Activated CD4-positive, alpha-beta T cell treated with anti-CD3 and anti-CD28 coated beads, Interleukin-2, amount 50 U/mL, for 16 hours (primary cell): ENCODE measurements around the gene FBP1.
"Not testable (repeated sequence)": the region's sequence is repeated elsewhere in the genome, so short reads cannot be mapped to it uniquely, and the experiment has no call there.

Experiments used
- DNase-seq: peaks from one replicate; pipeline ENCODE4 v3.0.0-alpha.2; 2020

FBP1 gene

DNA sequence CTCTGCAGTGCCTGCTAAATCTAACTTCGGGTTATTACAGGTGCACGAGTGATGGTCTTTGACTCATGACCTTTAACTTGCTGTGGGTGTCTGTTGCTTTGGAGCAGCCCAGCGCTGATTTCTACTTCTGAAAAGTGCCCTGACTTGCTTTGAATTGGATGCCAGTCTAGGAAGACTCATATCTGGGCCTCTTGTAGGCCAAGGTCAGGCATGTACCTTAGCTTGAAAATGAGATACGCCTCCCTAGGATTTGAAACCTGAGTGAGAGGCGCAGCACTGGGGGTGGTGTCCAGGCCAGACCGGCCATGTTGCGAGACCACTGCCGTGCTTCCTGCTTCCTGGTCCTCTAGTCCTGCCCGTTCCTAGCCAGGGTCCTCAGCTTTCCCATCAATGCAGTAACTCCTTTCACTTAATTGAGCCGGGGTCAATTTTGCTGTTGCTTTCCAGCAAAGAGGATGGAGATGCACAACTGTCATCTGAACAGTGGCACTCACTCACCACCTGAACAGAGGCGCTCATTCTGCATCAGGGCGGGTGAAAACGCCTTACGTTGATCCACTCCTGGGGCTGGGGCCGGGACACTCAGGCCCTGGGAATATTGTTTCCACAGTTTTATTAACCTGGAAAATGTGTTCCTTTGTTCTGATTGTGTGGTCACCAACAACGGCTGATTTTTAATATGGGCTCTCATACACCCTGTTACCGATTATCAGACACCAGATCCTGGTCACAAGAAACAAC, 70.2 kb downstream of the FBP1 start:
- no peak for DNase-seq

DNA sequence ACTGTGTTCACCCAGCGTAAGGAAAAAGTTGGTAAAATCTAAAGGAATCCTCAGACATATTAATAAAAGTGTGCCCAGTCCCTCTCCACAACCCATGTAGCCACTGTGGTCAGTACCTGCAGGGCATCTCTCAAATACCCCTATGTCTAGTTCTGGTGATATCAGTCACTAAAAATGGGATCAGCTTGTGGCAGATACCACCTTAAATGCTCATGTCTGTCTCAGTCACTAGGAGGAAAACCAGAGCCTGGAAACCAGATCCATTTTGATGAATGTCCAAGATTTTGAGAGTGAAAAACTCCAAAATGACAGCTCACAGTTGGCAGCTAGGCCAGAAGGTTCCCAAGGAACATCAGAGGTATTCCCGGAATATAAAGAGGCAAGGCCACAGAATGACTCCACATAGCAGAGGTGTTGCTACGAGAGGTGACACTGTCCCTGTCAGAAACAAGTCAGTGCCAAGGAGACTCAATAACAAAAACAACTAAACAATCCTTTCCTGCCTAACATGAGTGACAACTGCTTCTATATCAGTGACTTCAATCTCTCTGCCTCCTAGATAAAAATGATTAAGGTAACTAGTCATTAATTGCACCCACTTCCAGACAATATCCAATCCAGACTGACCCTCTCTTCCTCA, 70.9 kb downstream of the FBP1 start:
- no peak for DNase-seq

DNA sequence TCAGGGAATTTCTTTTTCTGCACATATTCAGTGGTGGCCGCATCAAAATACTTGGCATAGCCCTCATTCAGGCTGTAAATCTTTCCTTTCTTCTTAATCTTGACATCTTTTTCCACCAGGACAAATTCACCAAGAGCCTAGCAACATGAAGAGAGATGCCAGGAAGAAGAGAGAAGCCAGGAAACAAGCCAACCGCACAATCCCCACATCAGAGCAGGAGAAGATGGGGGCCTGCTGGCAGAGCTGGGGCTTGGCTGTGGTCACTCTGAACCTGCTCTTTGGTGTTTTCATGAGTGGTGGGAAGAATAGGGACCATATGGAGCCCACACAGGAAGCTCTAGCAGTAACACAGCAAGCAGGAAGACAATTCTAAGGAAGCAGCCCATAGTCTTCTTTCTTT, 72.0 kb downstream of the FBP1 start:
- DNase-seq, result no peak

DNA sequence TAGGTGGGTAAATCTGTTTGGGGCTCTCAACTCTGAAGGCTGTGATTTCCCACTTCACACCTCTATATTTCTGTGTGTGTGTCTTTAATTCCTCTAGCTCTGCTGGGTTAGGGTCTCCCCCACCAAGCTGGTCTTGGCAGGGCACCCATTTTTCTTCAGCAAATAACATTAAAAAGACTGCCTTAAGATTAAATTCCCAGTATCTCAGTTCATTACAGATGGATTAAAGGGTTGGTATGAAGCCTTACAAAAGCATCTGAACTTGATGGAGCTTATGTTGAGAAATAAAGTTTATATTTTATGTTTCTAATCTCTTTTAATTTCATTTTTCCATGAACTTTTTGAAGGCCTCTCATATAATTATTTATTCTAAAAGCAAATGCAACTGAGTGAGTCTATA, 72.8 kb downstream of the FBP1 start:
- no peak for DNase-seq

DNA sequence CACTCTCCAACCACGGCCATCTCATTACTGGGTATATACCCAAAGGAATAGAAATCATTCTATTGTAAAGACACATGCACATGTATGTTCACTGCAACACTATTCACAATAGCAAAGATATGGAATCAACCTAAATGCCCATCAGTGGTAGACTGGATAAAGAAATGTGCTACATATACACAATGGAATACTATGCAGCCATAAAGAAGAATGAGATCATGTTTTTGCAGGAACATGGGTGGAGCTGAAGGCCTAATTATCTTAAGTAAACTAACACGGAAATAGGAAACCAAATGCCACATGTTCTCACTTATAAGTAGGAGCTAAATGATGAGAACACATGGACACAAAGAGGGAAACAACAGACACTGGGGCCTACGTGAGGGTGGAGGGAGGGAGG, 75.0 kb downstream of the FBP1 start:
- not testable (repeated sequence) for DNase-seq

DNA sequence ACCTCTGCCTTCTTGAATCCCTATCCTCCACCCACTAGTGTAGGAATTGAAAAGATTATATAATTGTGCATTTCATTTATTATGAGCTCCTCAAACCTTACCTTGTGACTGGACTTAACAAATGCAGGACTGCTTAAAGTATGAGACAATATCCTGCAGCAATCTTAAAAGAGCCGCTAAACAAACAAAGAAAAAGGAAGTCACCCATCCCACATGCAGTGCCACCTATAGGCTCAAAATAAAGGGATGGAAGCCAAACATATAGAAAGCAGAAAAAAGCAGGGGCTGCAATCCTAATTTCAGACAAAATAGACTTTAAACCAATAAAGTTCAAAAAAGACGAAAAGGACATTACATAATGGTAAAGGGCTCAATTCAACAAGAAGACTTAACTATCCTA, 75.8 kb downstream of the FBP1 start:
- no peak for DNase-seq

DNA sequence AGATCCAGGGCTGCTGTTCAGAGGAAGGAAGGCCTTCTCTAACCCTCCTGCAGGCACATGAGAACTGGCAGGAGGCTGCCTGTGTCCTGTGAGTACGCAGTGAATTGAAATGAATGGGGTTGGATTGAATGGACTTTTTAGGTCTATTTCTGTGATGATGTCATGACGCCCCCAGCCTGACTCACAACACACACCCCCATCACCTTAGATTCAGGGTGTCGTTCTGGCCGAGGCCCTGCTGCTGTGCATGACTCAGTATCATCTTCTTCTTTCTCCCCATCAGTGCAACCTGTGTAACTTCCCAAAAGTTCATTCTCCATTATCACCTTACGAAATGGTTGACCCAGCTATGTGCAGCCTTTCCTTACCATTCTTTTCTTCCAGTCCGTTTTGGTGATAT, 79.1 kb downstream of the FBP1 start:
- no peak for DNase-seq

DNA sequence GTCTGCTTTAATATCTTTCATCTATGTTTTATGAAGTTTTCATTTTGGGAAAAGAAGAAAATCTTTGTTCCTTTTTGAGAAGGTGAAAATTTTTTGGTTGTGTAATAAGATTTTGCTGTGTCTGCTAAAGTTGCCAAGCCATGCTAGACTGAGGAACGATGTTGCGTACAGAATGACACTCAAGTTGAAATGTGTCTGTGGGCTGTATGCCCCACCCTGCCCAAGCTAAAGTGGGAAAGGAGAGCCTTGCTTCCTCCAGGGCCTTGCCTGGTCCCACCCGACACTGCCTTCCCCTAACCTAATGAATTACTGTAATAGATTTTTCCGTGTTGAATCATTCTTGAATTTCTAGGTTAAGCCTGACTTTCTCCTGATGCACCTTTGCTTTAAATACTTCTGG, 81.9 kb downstream of the FBP1 start:
- no peak for DNase-seq

DNA sequence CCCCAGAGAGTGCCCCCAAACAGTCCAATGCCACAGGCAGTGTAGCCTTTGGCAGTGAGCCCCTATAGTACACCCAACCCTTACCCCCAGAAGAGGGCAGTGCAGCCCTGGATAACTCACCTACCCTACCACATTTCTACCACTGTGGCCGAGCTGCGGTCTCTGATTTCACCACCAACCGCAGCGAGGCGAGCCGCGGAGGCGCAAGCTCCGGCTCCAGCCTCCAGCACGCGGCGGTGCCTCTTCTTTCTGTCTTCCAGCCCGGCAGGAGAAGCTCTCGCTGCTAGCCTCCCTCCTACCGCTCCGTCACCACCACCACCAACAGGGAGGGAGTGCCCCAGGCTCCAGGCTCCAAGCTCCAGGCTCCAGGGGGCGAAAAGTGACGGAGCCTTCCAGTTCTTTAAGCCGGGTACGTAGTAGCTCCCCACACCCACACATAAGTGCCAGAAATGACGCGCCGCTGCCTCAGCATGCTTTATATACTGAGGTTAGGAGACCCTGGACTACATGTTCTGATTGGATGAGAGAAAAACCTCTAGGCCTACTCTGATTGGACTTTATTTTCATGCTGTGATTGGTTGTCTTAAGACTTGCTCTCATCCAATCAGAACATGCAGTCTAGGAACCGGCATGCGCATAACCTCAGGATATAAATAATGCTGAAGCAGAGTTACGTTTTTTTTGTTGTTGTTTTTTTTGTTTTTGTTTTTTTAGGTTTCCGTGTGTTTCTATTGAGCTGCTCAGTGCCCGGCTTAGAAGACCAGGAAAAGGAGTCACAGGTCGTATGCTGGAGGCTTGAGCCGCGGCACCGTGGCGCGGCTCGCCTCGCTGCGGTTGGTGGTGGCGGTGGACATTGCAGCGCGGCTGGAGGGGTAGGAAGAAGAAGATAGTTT, 84.6 kb downstream of the FBP1 start, which contains the start of gene PCAT7:
Gene PCAT7, plus strand, starts transcription at position 645 of the 893 bp plus-strand sequence.
- peak; percentile 64 for DNase-seq

DNA sequence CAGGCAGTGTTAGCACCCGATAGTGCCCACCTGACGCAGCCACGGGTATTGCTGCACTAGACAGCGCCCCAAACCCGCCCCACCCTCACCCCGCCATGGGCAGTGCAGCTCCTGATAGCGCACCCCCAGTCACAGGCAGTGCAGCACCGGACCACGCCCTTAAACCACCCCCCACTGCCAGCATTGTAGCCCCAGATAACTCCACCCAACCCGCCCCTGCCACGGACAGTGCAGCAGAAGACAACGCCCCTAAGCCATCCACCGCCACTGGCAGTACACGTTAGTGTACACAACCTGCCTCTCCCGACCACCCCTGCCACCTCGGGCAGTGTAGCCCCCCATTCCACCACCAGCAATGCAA, 85.3 kb downstream of the FBP1 start:
- DNase-seq, result no peak
